Measurements from ENCODE around the gene GRB14. TPM values are rescaled to one million over a fixed set of nuclear protein-coding genes. Genes with fewer than 3 reads are reported as not detected.

The GRB14 gene
- total and polyA plus RNA-seq, 10 of the 15 experiments (the other 5 are each of a cell fraction or from before 2014, with no cell fraction given), result not detected

GRCh38 chr2:164464376-164464775, 156.9 kb downstream of the GRB14 start:
- no peak overlapping the region for H3K4me3 ChIP-seq
- ChIA-PET CTCF (interaction anchor here (1.1 kb wide), 1 partner anchor 36 kb away, joined by 4 read pairs; no protein-coding TSS in a partner anchor), SMC1A (ENCODE audit: uncharacterized antibody, unreplicated experiment) (interaction anchor here (1.3 kb wide), 1 partner anchor 35 kb away, joined by 3 read pairs; no protein-coding TSS in a partner anchor), RAD21 (ENCODE audit: unreplicated experiment) (no interaction called here), POLR2A (no interaction called here)
- no peak overlapping the region for H3K9ac ChIP-seq (ENCODE audit: control insufficient read depth, insufficient read depth, low read length)
- no peak for FAIRE-seq
- ATAC-seq, result no peak
- no peaks in the 10 kb centered on the region for H3K27me3 ChIP-seq (replicated peaks in 1 of 2; ENCODE audit: control insufficient read depth in 2 of 2, insufficient read depth in 2 of 2, low read length in 1 of 2)
- no peaks in the 10 kb centered on the region for H3K79me2 ChIP-seq (ENCODE audit: control insufficient read depth, insufficient read depth, low read length)
- H3K27ac ChIP-seq (ENCODE audit: control insufficient read depth, insufficient read depth), result no peak overlapping the region
- intact Hi-C loops (cut with micrococcal nuclease; ENCODE audit: unreplicated experiment), result no loop called here
- H2AFZ ChIP-seq (ENCODE audit: control insufficient read depth, low read depth, low read length), result no peak overlapping the region
- no peaks in the 10 kb centered on the region for H3K36me3 ChIP-seq (ENCODE audit: control insufficient read depth in 2 of 2, insufficient read depth in 2 of 2, low read length in 1 of 2)
- no peaks in the 10 kb centered on the region for H3K9me3 ChIP-seq (replicated peaks; ENCODE audit: control insufficient read depth, insufficient read depth, low read length)
- DNase-seq (ENCODE audit: low read depth, low spot score), result no peak
- H3K4me1 ChIP-seq (ENCODE audit: control insufficient read depth, insufficient read depth, low read length), result no peaks in the 10 kb centered on the region
- BruUV-seq (replicated peaks), result no TSS peak
- H3K4me2 ChIP-seq (ENCODE audit: control insufficient read depth, insufficient read depth), result no peak overlapping the region
- no peak for TF ChIP-seq NFYA (IDR thresholded peaks at IDR 0.05; ENCODE audit: borderline replicate concordance, low read depth, low read length)
- no peak for TF ChIP-seq ZNF207 (IDR thresholded peaks at IDR 0.05; ENCODE audit: borderline replicate concordance)
- TF ChIP-seq CEBPB (IDR thresholded peaks at IDR 0.05; ENCODE audit: borderline replicate concordance in 1 of 2, low read depth in 2 of 2, low read length in 2 of 2), result no peak
- TF ChIP-seq SMC3 (IDR thresholded peaks at IDR 0.05; ENCODE audit: borderline replicate concordance, low read length), result no peak
- TF ChIP-seq SIX5 (IDR thresholded peaks at IDR 0.05; ENCODE audit: low read depth, low read length, severe bottlenecking), result no peak
- no peak for TF ChIP-seq HSF1 (IDR thresholded peaks at IDR 0.05; ENCODE audit: low read depth, low read length)
- TF ChIP-seq ZBED1 (IDR thresholded peaks at IDR 0.05; ENCODE audit: borderline replicate concordance), result no peak
- no peak for TF ChIP-seq KDM1A (IDR thresholded peaks at IDR 0.05; ENCODE audit: borderline replicate concordance)
- TF ChIP-seq CREM (IDR thresholded peaks at IDR 0.05; ENCODE audit: low read depth), result no peak
- H4K20me1 ChIP-seq (ENCODE audit: control insufficient read depth, insufficient read depth), result no peaks in the 10 kb centered on the region
- in situ Hi-C loops (cut with MboI), result no loop called here
- WGBS (ENCODE audit: insufficient coverage, insufficient replicate concordance, low lambda C conversion rate, missing lambda C conversion rate), result 36% methylated on average over 5 of the region's 5 CpGs

Measured in GM12878 (cell line).